Adrenal gland (tissue), 12 donors: ENCODE data around the gene B3GALNT2. TPM values are rescaled to one million over a fixed set of nuclear protein-coding genes. Genes with fewer than 3 reads are reported as not detected.
A peak's percentile ranks its signal among the peaks of the same experiment; 100 is the strongest.

Experiments used
- DNase-seq, 7 donors: peaks; one replicate each; pipeline ENCODE4 v3.0.0-alpha.2; 2019 to 2020
- H3K27ac ChIP-seq, 5 donors: fragments of 200-600 bp; sonication (generic) in 4 of 5; 1 replicate in 3 of 5; 2 replicates in 2 of 5; pipeline versions ENCODE4 v1.5.1 to v1.8.0; 2016 to 2020; ENCODE audit warnings: mild to moderate bottlenecking in 1 of 5
- H3K27me3 ChIP-seq: fragments of 200-600 bp; 2 replicates; pipeline ENCODE4 v1.8.0; 2021
- H3K36me3 ChIP-seq, 2 donors: fragments of 200-600 bp; replicated peaks in 1 of 2; 1 replicate in 1 of 2; 2 replicates in 1 of 2; pipeline versions ENCODE4 v1.5.1 to v1.8.0; 2018 to 2022
- H3K4me1 ChIP-seq, 2 donors: fragments of 200-600 bp; replicated peaks in 1 of 2; 1 replicate in 1 of 2; 2 replicates in 1 of 2; pipeline versions ENCODE4 v1.5.1 to v1.8.0; 2018 to 2021
- H3K4me3 ChIP-seq, 4 donors: fragments of 200-600 bp; sonication (generic) in 3 of 4; one replicate each; pipeline ENCODE4 v1.5.1; 2016 to 2018
- H3K9me3 ChIP-seq, 3 donors: fragments of 200-600 bp; sonication (generic) in 1 of 3; replicated peaks in 1 of 3; 1 replicate in 2 of 3; 2 replicates in 1 of 3; pipeline versions ENCODE4 v1.5.1 to v1.8.0; 2016 to 2021
- POLR2A ChIP-seq, 2 donors: fragments of 450-650 bp; IDR thresholded peaks; one replicate each; pipeline ENCODE4 v1.6.1; 2017; ENCODE audit warnings: antibody characterized with exemption in 2 of 2, mild to moderate bottlenecking in 2 of 2, moderate library complexity in 1 of 2
- WGBS, 4 donors: extraction: QIAGEN DNeasy Blood & Tissue Kit in 2 of 4; methylation state at CpG; one replicate each; pipeline versions ENCODE4 v1.1.5 to v1.1.7; 2013 to 2017; 5-methylcytosine and 5-hydroxymethylcytosine counted together
- intact Hi-C, 2 donors: fragments of 100-400 bp; cut with DNase I; formaldehyde crosslinking; loops; one replicate each; pipeline versions ENCODE4 v1.14.1 to v1.15.0; 2022 to 2023
- polyA plus RNA-seq, 3 donors: library from polyadenylated mRNA; stranded (reverse); fragments of 200-250 nt in 2 of 3; fragments of 350-450 nt in 1 of 3; fragmentation: Illumina TruSeq in 1 of 3; extraction: RNeasy Lipid Tissue Mini Kit (QIAGEN cat#74804) in 1 of 3; gene quantifications; one replicate each; pipeline ENCODE4 v1.2.3, GENCODE V29; 2013 to 2014
- total RNA-seq, 9 donors: library from RNA; depleted of rRNA in 4 of 9; stranded (reverse); fragments of >200 nt in 4 of 9; fragments of 120-200 nt in 1 of 9; fragmentation: NEBNext Ultra II Directional in 1 of 9; extraction: Animal tissue kit (Norgen Biotek cat#: 25700) in 1 of 9; gene quantifications; one replicate each; pipeline versions ENCODE4 v1.1.0 to v1.2.4, GENCODE V29; 2013 to 2023
- TF ChIP-seq, protein P1 (sequence below), 6 experiments: fragments of 450-650 bp in 4 of 6; fragments of 200-600 bp in 2 of 6; sonication (generic) in 1 of 6; IDR thresholded peaks; 1 replicate in 5 of 6; 2 replicates in 1 of 6; pipeline versions ENCODE4 v1.5.1 to v1.8.0; 2016 to 2021; ENCODE audit warnings: antibody characterized with exemption in 6 of 6, mild to moderate bottlenecking in 2 of 6, moderate library complexity in 1 of 6
- donor health status: healthy with polysubstance abuse.
- donor health status: Bipolar disorder and iron deficiency.
- donor health status: DM: yes; HTN: yes; CAD: no.
- donor health status: DM: no; HTN: no; CAD: no.
- donor health status: DM: no; HTN: no; CAD: no.
- donor health status: DM: yes; HTN: yes; CAD: no.

The B3GALNT2 gene
- total and polyA plus RNA-seq, 12 donors = 2.7 to 66.2 (median 22.9) TPM

DNA sequence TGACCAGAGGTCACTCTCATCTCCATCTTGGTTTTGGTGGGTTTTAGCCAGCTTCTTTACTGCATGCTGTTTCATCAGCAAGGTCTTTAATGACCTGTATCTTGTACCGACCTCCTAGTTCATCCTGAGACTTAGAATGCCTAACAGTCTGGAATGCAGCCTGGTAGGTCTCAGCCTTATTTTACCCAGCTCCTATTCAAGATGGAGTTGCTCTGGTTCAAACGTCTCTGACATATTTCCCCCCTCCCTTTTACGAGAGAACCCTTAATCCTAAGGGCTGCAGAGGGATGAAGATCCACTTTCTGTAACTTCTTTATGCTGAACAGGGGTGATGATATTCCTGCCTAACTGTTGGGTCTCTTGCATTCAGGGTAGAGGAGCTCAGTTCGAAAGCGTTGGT, 93.8 kb downstream of the B3GALNT2 start:
- H3K4me1 ChIP-seq = peaks cover 13 to 19% of the 10 kb centered on the region in 2 donors
- TF ChIP-seq, protein P1, sequence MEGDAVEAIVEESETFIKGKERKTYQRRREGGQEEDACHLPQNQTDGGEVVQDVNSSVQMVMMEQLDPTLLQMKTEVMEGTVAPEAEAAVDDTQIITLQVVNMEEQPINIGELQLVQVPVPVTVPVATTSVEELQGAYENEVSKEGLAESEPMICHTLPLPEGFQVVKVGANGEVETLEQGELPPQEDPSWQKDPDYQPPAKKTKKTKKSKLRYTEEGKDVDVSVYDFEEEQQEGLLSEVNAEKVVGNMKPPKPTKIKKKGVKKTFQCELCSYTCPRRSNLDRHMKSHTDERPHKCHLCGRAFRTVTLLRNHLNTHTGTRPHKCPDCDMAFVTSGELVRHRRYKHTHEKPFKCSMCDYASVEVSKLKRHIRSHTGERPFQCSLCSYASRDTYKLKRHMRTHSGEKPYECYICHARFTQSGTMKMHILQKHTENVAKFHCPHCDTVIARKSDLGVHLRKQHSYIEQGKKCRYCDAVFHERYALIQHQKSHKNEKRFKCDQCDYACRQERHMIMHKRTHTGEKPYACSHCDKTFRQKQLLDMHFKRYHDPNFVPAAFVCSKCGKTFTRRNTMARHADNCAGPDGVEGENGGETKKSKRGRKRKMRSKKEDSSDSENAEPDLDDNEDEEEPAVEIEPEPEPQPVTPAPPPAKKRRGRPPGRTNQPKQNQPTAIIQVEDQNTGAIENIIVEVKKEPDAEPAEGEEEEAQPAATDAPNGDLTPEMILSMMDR (IDR thresholded peaks at IDR 0.05) = no peak
- no peak for TF ChIP-seq POLR2A (IDR thresholded peaks at IDR 0.05)
- no peaks in the 10 kb centered on the region for H3K9me3 ChIP-seq
- H3K4me3 ChIP-seq = no peak overlapping the region
- WGBS, 4 donors = 88 to 89% (median 89%) methylated on average over 5 of the region's 5 CpGs
- H3K27me3 ChIP-seq = no peaks in the 10 kb centered on the region
- no peak for DNase-seq
- intact Hi-C loops = loop anchor here in 1 of 2 donors (10.0 kb wide), 2 partner anchors 86 to 316 kb away; partner anchors contain the start of genes ARID4B and GGPS1
- no peak overlapping the region for H3K27ac ChIP-seq
- H3K36me3 ChIP-seq = no peaks in the 10 kb centered on the region

DNA sequence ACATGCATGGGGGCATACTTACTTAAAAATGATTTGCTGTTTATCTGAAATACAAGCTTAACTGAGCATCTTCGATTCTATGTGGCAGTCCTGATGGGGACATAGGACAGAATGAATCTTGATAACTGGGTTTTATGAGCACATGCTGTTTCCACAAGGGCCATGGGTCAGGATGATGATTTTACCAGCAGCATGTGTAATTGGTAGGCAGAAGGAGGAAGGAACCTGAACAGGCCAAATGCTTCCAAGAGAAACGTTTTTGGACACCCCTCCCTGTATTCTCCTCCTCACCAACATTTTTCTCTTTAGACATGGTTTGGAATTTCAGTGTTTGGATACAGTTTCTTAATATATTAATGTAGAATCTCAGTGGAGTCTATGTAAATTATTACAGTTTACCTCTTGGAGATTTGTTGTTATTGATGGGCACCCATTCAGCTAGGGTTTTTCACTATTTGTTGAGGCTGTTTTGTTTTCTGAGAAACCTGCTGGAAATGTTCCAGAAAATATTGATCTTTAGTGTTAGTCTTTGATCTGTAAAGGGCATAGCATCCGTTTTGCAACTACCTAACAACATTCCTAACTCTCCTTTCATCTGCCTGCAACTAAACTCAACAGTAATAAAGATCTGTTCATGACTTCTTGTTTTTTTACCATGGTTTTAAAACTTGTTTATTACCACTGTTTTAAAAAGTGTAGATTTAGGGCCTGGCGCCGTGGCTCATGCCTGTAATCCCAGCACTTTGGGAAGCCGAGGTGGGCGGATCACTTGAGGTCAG, 95.0 kb downstream of the B3GALNT2 start:
- Histone ChIP-seq H3K27ac (no peak overlapping the region), H3K9me3 (no peaks in the 10 kb centered on the region), H3K4me3 (no peak overlapping the region), H3K4me1 (peaks cover 13 to 19% of the 10 kb centered on the region in 2 donors), H3K36me3 (no peaks in the 10 kb centered on the region), H3K27me3 (no peaks in the 10 kb centered on the region)
- peak in 1 of 7 donors; percentile 29 for DNase-seq
- 76 to 79% (median 76%) methylated on average over 7 of the region's 7 CpGs for WGBS, 4 donors
- intact Hi-C loops = no loop called here
- no peak for TF ChIP-seq POLR2A (IDR thresholded peaks at IDR 0.05)
- TF ChIP-seq, protein P1 (IDR thresholded peaks at IDR 0.05) = no peak

DNA sequence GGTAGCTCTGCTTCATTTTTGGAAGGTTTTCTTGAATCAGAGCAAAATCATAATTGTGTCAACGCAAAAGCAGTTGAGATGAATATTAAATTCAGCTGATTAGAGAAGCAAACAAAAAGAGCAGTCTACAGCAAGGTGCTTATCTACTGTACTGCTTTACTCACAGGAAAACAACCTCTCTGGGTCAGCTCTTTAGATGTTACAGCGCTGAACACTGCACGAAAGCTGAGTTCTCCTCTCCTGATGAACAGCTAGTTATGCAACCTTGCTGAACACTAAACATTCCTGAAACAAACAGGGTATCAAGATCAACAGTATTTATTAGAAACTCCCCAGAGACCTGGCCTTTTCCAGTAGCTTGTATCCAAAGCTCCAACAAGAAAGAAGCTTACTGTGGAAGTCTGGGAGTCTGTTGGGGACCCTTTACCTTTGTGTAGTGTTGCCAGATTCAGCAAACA, 95.7 kb downstream of the B3GALNT2 start:
- peaks cover 13 to 19% of the 10 kb centered on the region in 2 donors for H3K4me1 ChIP-seq
- H3K27ac ChIP-seq = no peak overlapping the region
- H3K9me3 ChIP-seq = no peaks in the 10 kb centered on the region
- WGBS, 4 donors = 73 to 84% (median 78%) methylated on average over 3 of the region's 3 CpGs
- H3K36me3 ChIP-seq = no peaks in the 10 kb centered on the region
- TF ChIP-seq, protein P1 (IDR thresholded peaks at IDR 0.05) = no peak
- no peak for TF ChIP-seq POLR2A (IDR thresholded peaks at IDR 0.05)
- no peak overlapping the region for H3K4me3 ChIP-seq
- intact Hi-C loops = no loop called here
- no peak for DNase-seq
- no peaks in the 10 kb centered on the region for H3K27me3 ChIP-seq

DNA sequence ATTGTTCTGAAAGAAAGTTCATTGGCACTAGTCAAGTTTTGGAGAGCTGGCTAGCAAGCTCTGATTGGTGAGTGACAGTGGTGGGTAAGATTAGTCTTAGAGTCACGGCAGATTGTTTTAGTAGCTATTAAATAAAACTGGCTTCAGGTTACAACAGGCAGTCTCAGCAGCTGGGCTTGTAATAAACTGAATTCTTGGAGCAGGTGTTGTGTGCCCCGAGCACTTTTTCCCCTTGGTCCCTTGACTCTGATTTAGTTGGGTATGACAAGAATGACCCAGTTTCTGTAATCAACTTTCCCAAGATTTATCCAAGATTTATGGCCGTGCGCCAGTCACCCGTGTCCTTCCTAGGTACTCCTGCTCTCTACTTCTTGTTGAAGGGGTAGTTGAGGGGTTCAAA, 96.8 kb downstream of the B3GALNT2 start:
- Histone ChIP-seq H3K9me3 (no peaks in the 10 kb centered on the region), H3K27me3 (no peaks in the 10 kb centered on the region), H3K4me3 (no peak overlapping the region), H3K4me1 (peaks cover 13 to 19% of the 10 kb centered on the region in 2 donors), H3K27ac (no peak overlapping the region), H3K36me3 (no peaks in the 10 kb centered on the region)
- intact Hi-C loops = no loop called here
- 38 to 50% (median 48%) methylated on average over 5 of the region's 5 CpGs for WGBS, 4 donors
- TF ChIP-seq POLR2A (IDR thresholded peaks at IDR 0.05) = no peak
- TF ChIP-seq, protein P1 (IDR thresholded peaks at IDR 0.05) = no peak
- peak in 5 of 7 donors; percentile 28 to 62 (median 39) for DNase-seq
